H1 (cell line): ENCODE data around the gene USP54.

Experiments used
- ASH2L ChIP-seq: fragments of 200-600, 300-600 bp; sonication (generic); IDR thresholded peaks from one replicate; pipeline ENCODE4 v1.7.1; 2017; ENCODE audit warnings: low read length
- EZH2 ChIP-seq: fragments of 200-600 bp; sonication (generic); IDR thresholded peaks from 2 replicates; pipeline ENCODE4 v1.7.1; 2012; ENCODE audit warnings: low read depth, mild to moderate bottlenecking, moderate library complexity, low read length, inconsistent platforms; ENCODE audit not compliant: severe bottlenecking
- POLR2A ChIP-seq, 2 experiments: IDR thresholded peaks; 1 replicate in 1 of 2; 2 replicates in 1 of 2; pipeline ENCODE4 v1.6.1; 2011; ENCODE audit warnings: low read depth in 2 of 2, low read length in 2 of 2, mild to moderate bottlenecking in 2 of 2; ENCODE audit errors: control extremely low read depth in 1 of 2
- RXRA ChIP-seq: IDR thresholded peaks from 2 replicates; pipeline ENCODE4 v1.6.1; 2011; ENCODE audit warnings: low read depth, mild to moderate bottlenecking, low read length, moderate library complexity; ENCODE audit not compliant: insufficient read depth
- SUZ12 ChIP-seq: fragments of 200-600 bp; sonication (generic); IDR thresholded peaks from 2 replicates; pipeline ENCODE4 v1.6.1; 2012; ENCODE audit warnings: mild to moderate bottlenecking, inconsistent platforms, low read length, moderate library complexity, mixed read lengths
- TF ChIP-seq, protein P1 (sequence below), 3 experiments: IDR thresholded peaks; 1 replicate in 2 of 3; 2 replicates in 1 of 3; pipeline versions ENCODE4 v1.5.1 to v1.6.1; 2011; ENCODE audit warnings: low read length in 3 of 3, mild to moderate bottlenecking in 3 of 3, inconsistent platforms in 2 of 3, low read depth in 1 of 3, moderate library complexity in 1 of 3; ENCODE audit not compliant: insufficient read depth in 1 of 3; ENCODE audit errors: control extremely low read depth in 1 of 3
- TF ChIP-seq, protein P2 (sequence below): IDR thresholded peaks from 2 replicates; pipeline ENCODE4 v1.6.1; 2012; ENCODE audit warnings: low read length, inconsistent platforms

DNA sequence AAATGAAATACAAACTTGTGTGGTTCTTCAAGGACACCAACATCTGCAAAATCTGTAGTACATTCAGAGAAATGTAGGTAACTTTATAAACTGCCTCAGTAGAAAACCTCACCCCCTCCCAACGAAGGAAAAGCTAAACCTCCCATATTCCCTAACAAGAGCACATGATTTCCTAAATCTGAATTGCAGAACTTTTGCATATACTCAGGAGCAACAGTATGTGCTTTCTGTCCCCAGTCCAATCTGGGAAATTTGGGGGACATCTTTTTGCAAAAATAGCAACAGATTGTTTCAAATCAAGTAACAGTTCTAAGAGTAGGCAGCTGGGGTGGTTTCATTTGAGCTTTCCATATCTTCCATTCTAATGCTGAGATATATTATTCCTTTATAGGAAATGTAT, 142.0 kb downstream of the USP54 start:
- TF ChIP-seq EZH2 = no peak
- TF ChIP-seq, protein P1, sequence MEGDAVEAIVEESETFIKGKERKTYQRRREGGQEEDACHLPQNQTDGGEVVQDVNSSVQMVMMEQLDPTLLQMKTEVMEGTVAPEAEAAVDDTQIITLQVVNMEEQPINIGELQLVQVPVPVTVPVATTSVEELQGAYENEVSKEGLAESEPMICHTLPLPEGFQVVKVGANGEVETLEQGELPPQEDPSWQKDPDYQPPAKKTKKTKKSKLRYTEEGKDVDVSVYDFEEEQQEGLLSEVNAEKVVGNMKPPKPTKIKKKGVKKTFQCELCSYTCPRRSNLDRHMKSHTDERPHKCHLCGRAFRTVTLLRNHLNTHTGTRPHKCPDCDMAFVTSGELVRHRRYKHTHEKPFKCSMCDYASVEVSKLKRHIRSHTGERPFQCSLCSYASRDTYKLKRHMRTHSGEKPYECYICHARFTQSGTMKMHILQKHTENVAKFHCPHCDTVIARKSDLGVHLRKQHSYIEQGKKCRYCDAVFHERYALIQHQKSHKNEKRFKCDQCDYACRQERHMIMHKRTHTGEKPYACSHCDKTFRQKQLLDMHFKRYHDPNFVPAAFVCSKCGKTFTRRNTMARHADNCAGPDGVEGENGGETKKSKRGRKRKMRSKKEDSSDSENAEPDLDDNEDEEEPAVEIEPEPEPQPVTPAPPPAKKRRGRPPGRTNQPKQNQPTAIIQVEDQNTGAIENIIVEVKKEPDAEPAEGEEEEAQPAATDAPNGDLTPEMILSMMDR (IDR thresholded peaks at IDR 0.05; ENCODE audit: control extremely low read depth in 1 of 3, insufficient read depth in 1 of 3, low read depth in 1 of 3, low read length in 3 of 3) = no peak
- no peak for TF ChIP-seq ASH2L
- TF ChIP-seq POLR2A (IDR thresholded peaks at IDR 0.05; ENCODE audit: control extremely low read depth in 1 of 2, low read depth in 2 of 2, low read length in 2 of 2) = no peak
- TF ChIP-seq, protein P2, sequence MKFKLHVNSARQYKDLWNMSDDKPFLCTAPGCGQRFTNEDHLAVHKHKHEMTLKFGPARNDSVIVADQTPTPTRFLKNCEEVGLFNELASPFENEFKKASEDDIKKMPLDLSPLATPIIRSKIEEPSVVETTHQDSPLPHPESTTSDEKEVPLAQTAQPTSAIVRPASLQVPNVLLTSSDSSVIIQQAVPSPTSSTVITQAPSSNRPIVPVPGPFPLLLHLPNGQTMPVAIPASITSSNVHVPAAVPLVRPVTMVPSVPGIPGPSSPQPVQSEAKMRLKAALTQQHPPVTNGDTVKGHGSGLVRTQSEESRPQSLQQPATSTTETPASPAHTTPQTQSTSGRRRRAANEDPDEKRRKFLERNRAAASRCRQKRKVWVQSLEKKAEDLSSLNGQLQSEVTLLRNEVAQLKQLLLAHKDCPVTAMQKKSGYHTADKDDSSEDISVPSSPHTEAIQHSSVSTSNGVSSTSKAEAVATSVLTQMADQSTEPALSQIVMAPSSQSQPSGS = no peak
- TF ChIP-seq RXRA = no peak
- no peak for TF ChIP-seq SUZ12
